ENCODE measurements around the gene KAT7.

KAT7 gene

DNA sequence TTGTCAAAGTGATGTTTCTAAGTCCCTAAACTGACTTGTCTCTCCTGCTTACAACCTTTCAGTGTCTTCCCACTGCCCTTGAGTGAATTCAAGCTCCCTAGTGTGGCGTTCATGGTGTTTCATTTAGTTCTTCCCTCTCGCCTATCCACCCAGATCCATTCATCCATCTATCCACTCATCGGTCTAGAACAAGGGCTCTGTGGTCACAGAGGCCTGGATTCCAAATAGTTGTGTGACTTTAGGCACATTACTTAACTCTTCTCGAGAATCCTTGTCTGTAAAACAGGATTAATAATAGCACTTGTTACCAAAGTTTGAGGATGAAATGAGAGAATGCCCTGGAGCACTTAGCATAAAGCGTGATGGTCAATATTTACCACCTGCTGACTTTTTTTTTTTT, 60.3 kb downstream of the KAT7 start:
- Histone ChIP-seq H3K4me1 (ENCODE audit: control insufficient read depth in 5 of 5, insufficient read depth in 5 of 5, low read length in 5 of 5) (peaks cover 3 to 30% (median 24%) of the 10 kb centered on the region in 5 donors), H3K36me3 (ENCODE audit: control insufficient read depth in 5 of 5, insufficient read depth in 5 of 5, low read length in 5 of 5) (peaks cover 0 to 10% (median 2%) of the 10 kb centered on the region in 5 donors), H3K27ac (ENCODE audit: low read depth, low read length) (no peak overlapping the region), H3K9ac (ENCODE audit: low read length in 5 of 5) (no peak overlapping the region), H3K27me3 (ENCODE audit: control insufficient read depth in 5 of 5, insufficient read depth in 4 of 5, low read length in 5 of 5) (peaks cover 0 to 11% (median 4%) of the 10 kb centered on the region in 5 donors), H3K4me3 (ENCODE audit: low read depth in 1 of 5, low read length in 5 of 5) (no peak overlapping the region), H3K9me3 (ENCODE audit: control insufficient read depth in 5 of 5, low read length in 5 of 5) (no peaks in the 10 kb centered on the region)

- no peak overlapping the region for H3K9ac ChIP-seq (ENCODE audit: low read length in 5 of 5)
- peak overlapping the region in 1 of 5 donors; percentile 71 for H3K4me3 ChIP-seq (ENCODE audit: low read depth in 1 of 5, low read length in 5 of 5)
- H3K27ac ChIP-seq (ENCODE audit: low read depth, low read length), result no peak overlapping the region
- no peaks in the 10 kb centered on the region for H3K9me3 ChIP-seq (ENCODE audit: control insufficient read depth in 5 of 5, low read length in 5 of 5)
- H3K4me1 ChIP-seq (ENCODE audit: control insufficient read depth in 5 of 5, insufficient read depth in 5 of 5, low read length in 5 of 5), result peaks cover 2 to 24% (median 21%) of the 10 kb centered on the region in 5 donors
- peaks cover 0 to 11% (median 8%) of the 10 kb centered on the region in 5 donors for H3K27me3 ChIP-seq (ENCODE audit: control insufficient read depth in 5 of 5, insufficient read depth in 4 of 5, low read length in 5 of 5)
- H3K36me3 ChIP-seq (ENCODE audit: control insufficient read depth in 5 of 5, insufficient read depth in 5 of 5, low read length in 5 of 5), result peaks cover 0 to 10% (median 2%) of the 10 kb centered on the region in 5 donors
Measured at GRCh38 chr17:49850218-49850610, 61.7 kb downstream of the KAT7 start.

DNA sequence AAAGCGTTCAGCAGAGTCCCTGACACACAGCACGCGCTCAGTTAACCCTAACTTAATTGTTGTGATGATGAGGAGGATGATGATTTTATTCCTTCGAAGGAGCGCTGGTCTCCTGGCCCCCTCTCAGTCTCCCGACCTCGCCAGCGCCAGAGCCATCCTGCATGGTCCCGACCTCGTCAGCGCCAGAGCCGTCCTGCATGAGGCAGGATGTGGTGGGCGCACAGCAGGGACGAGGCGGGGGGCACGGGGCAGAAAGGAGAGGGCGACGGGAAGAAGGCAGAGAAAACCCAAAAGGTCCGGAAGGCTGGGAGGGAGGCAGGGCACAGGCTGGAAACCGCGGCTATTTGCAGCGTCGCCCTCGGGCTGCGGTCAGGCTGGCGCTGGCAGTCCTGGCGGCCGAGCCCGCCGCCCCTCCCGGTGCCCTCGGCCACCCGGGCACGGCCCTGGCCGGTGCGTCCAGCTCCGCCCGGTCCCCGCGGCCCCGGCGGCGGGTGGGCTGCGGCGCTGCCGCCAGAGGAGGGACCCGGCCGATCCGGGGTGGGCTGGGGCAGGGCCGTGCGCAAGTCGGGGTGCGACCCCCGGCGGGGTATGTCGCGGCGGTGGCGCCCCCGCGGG, 62.4 kb downstream of the KAT7 start:
- Histone ChIP-seq H3K4me3 (ENCODE audit: low read depth in 1 of 5, low read length in 5 of 5) (peak overlapping the region in 4 of 5 donors; percentile 66 to 77 (median 68)), H3K27me3 (ENCODE audit: control insufficient read depth in 5 of 5, insufficient read depth in 4 of 5, low read length in 5 of 5) (peaks cover 2 to 11% (median 8%) of the 10 kb centered on the region in 5 donors), H3K4me1 (ENCODE audit: control insufficient read depth in 5 of 5, insufficient read depth in 5 of 5, low read length in 5 of 5) (peaks cover 0 to 18% (median 15%) of the 10 kb centered on the region in 5 donors), H3K9me3 (ENCODE audit: control insufficient read depth in 5 of 5, low read length in 5 of 5) (no peaks in the 10 kb centered on the region), H3K27ac (ENCODE audit: low read depth, low read length) (no peak overlapping the region), H3K36me3 (ENCODE audit: control insufficient read depth in 5 of 5, insufficient read depth in 5 of 5, low read length in 5 of 5) (peaks cover 0 to 10% (median 2%) of the 10 kb centered on the region in 5 donors), H3K9ac (ENCODE audit: low read length in 5 of 5) (peak overlapping the region in 2 of 5 donors; percentile 39 to 71)

DNA sequence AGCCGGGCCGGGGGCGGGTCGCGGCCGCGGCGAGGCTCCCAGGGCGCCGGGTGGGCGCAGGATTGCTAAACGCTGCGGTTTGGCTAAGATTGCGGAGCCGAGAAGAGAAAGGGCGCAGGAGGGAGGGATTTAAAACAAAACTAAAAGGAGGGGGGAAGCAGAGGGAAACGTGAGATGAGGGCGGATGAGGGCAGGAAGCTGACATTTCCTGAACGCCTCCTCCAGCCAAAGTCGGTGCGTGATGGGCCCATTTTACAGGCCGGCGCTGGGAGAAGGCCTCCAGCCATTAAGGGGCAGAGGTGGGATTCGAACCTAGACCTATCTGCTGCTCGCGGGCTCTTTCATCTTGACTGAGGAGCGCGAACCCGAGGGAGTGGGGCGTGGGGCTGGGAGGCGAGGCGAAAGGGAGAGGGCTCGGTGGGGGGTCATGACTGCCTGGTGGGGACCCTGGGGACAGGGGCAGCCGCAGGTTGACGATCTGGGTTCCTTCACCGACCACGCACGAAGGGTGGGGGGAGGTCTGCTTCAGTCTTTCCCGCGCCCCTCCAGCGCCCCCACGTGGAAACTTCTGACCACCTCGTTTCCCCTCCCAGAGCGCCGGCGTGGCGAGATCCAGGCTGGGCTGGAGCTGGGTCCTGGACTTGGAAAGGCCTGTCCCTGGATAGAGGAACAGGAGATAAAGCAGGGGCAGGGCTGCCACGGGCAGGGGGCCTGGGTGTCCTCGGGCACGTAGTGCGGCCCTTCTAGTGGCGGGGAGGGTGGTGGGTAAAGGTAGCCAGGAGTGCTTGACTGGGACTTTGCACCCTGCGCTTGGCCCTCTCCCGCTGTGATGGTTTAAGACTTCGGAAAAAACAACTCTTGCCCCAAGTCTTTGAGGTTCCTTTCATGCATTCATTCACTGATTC, 63.2 kb downstream of the KAT7 start:
- Histone ChIP-seq H3K27ac (ENCODE audit: low read depth, low read length) (no peak overlapping the region), H3K4me1 (ENCODE audit: control insufficient read depth in 5 of 5, insufficient read depth in 5 of 5, low read length in 5 of 5) (peaks cover 0 to 16% (median 14%) of the 10 kb centered on the region in 5 donors), H3K36me3 (ENCODE audit: control insufficient read depth in 5 of 5, insufficient read depth in 5 of 5, low read length in 5 of 5) (peaks cover 0 to 6% (median 2%) of the 10 kb centered on the region in 5 donors), H3K9me3 (ENCODE audit: control insufficient read depth in 5 of 5, low read length in 5 of 5) (no peaks in the 10 kb centered on the region), H3K4me3 (ENCODE audit: low read depth in 1 of 5, low read length in 5 of 5) (peak overlapping the region; percentile 66 to 84 (median 71)), H3K9ac (ENCODE audit: low read length in 5 of 5) (peak overlapping the region in 3 of 5 donors; percentile 57 to 71 (median 71)), H3K27me3 (ENCODE audit: control insufficient read depth in 5 of 5, insufficient read depth in 4 of 5, low read length in 5 of 5) (peaks cover 2 to 11% (median 8%) of the 10 kb centered on the region in 5 donors)

GRCh38 chr17:49853470-49854015, 65.1 kb downstream of the KAT7 start:
- peaks cover 0 to 16% (median 14%) of the 10 kb centered on the region in 5 donors for H3K4me1 ChIP-seq (ENCODE audit: control insufficient read depth in 5 of 5, insufficient read depth in 5 of 5, low read length in 5 of 5)
- H3K27me3 ChIP-seq (ENCODE audit: control insufficient read depth in 5 of 5, insufficient read depth in 4 of 5, low read length in 5 of 5), result peaks cover 2 to 14% (median 8%) of the 10 kb centered on the region in 5 donors
- no peak overlapping the region for H3K9ac ChIP-seq (ENCODE audit: low read length in 5 of 5)
- H3K36me3 ChIP-seq (ENCODE audit: control insufficient read depth in 5 of 5, insufficient read depth in 5 of 5, low read length in 5 of 5), result no peaks in the 10 kb centered on the region
- H3K9me3 ChIP-seq (ENCODE audit: control insufficient read depth in 5 of 5, low read length in 5 of 5), result no peaks in the 10 kb centered on the region
- no peak overlapping the region for H3K4me3 ChIP-seq (ENCODE audit: low read depth in 1 of 5, low read length in 5 of 5)
- no peak overlapping the region for H3K27ac ChIP-seq (ENCODE audit: low read depth, low read length)

GRCh38 chr17:49854126-49854525, 65.6 kb downstream of the KAT7 start:
- no peak overlapping the region for H3K27ac ChIP-seq (ENCODE audit: low read depth, low read length)
- H3K4me1 ChIP-seq (ENCODE audit: control insufficient read depth in 5 of 5, insufficient read depth in 5 of 5, low read length in 5 of 5), result peaks cover 0 to 16% (median 14%) of the 10 kb centered on the region in 5 donors
- H3K27me3 ChIP-seq (ENCODE audit: control insufficient read depth in 5 of 5, insufficient read depth in 4 of 5, low read length in 5 of 5), result peaks cover 2 to 14% (median 8%) of the 10 kb centered on the region in 5 donors
- no peaks in the 10 kb centered on the region for H3K36me3 ChIP-seq (ENCODE audit: control insufficient read depth in 5 of 5, insufficient read depth in 5 of 5, low read length in 5 of 5)
- no peak overlapping the region for H3K4me3 ChIP-seq (ENCODE audit: low read depth in 1 of 5, low read length in 5 of 5)
- no peaks in the 10 kb centered on the region for H3K9me3 ChIP-seq (ENCODE audit: control insufficient read depth in 5 of 5, low read length in 5 of 5)
- no peak overlapping the region for H3K9ac ChIP-seq (ENCODE audit: low read length in 5 of 5)

- Histone ChIP-seq H3K9ac (ENCODE audit: low read length in 5 of 5) (no peak overlapping the region), H3K27me3 (ENCODE audit: control insufficient read depth in 5 of 5, insufficient read depth in 4 of 5, low read length in 5 of 5) (peaks cover 2 to 16% (median 6%) of the 10 kb centered on the region in 5 donors), H3K9me3 (ENCODE audit: control insufficient read depth in 5 of 5, low read length in 5 of 5) (no peaks in the 10 kb centered on the region), H3K27ac (ENCODE audit: low read depth, low read length) (no peak overlapping the region), H3K4me1 (ENCODE audit: control insufficient read depth in 5 of 5, insufficient read depth in 5 of 5, low read length in 5 of 5) (peaks cover 0 to 3% (median 0%) of the 10 kb centered on the region in 5 donors), H3K4me3 (ENCODE audit: low read depth in 1 of 5, low read length in 5 of 5) (no peak overlapping the region), H3K36me3 (ENCODE audit: control insufficient read depth in 5 of 5, insufficient read depth in 5 of 5, low read length in 5 of 5) (no peaks in the 10 kb centered on the region)
Measured at GRCh38 chr17:49858796-49859195, 70.3 kb downstream of the KAT7 start.

DNA sequence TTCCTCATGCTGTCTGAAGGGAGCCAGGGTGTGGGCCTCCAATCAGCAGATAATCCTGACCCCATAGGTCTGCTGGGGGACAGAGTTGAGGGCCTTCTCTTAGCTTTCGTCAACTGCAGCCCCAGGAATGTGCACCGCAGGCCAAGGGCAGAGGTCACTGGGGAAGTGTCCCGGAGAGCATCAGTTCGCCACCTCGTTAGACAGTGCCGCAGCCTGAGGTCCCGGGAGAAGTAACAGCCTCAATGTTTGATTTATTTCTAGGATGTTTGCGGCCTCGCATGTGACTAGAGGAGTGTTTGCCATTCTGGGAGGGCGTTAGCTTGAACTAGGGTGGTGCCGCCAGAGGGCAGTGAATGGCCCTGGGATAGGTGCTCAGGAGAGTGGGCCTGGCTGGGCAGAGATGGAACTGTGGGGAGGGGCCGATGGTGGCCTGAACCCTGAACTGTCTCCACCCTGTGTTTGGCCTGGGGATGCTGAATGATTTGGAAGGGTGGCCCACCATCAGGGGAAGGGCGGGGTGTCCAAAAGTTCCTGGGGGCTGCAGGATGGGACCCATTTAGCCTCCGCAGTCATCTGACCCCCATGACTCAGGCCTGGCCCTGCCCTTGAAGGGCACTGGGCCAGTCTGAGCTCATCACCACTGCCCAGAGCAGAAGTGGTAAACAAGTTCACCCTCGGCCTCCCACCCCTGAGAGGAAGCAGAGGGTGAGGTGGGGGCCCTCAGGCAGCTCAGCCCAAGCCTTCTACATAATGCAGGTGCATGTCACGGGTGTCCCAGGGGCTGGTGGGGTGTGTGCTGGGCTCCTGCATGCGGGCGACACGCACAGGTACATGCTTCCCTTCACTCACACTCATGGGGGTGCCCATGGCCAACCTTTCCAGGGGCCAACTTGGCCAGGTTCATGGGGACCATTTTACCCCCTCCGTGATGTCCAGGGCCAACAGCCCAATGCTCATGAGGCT, 71.8 kb downstream of the KAT7 start:
- peaks cover 0 to 3% (median 0%) of the 10 kb centered on the region in 5 donors for H3K4me1 ChIP-seq (ENCODE audit: control insufficient read depth in 5 of 5, insufficient read depth in 5 of 5, low read length in 5 of 5)
- H3K27me3 ChIP-seq (ENCODE audit: control insufficient read depth in 5 of 5, insufficient read depth in 4 of 5, low read length in 5 of 5), result peaks cover 2 to 12% (median 10%) of the 10 kb centered on the region in 5 donors
- H3K36me3 ChIP-seq (ENCODE audit: control insufficient read depth in 5 of 5, insufficient read depth in 5 of 5, low read length in 5 of 5), result no peaks in the 10 kb centered on the region

More for the DNA sequence above, 71.8 kb downstream of the KAT7 start:
- Histone ChIP-seq H3K9me3 (ENCODE audit: control insufficient read depth in 5 of 5, low read length in 5 of 5) (no peaks in the 10 kb centered on the region), H3K9ac (ENCODE audit: low read length in 5 of 5) (no peak overlapping the region), H3K4me3 (ENCODE audit: low read depth in 1 of 5, low read length in 5 of 5) (no peak overlapping the region), H3K27ac (ENCODE audit: low read depth, low read length) (no peak overlapping the region)
